ENCODE results near the gene SMAD3.

SMAD3 gene

GRCh38 chr15:67127965-67128364 lies 62.6 kb downstream of the SMAD3 start:
- DNase-seq = no peak

GRCh38 chr15:67130166-67130565 lies 64.8 kb downstream of the SMAD3 start:
- no peak for DNase-seq

- DNase-seq = no peak
Measured at GRCh38 chr15:67130673-67131601, 65.5 kb downstream of the SMAD3 start.

GRCh38 chr15:67132276-67132675 lies 66.9 kb downstream of the SMAD3 start:
- DNase-seq = no peak

GRCh38 chr15:67133026-67133425 lies 67.6 kb downstream of the SMAD3 start:
- DNase-seq = no peak

GRCh38 chr15:67133738-67134066 lies 68.3 kb downstream of the SMAD3 start:
- no peak for DNase-seq

GRCh38 chr15:67134067-67134838 lies 68.9 kb downstream of the SMAD3 start:
- DNase-seq = no peak

- no peak for DNase-seq
Measured at GRCh38 chr15:67134871-67135492, 69.6 kb downstream of the SMAD3 start.

- DNase-seq = no peak
Measured at GRCh38 chr15:67135494-67135893, 70.1 kb downstream of the SMAD3 start.

- no peak for DNase-seq
Measured at GRCh38 chr15:67136802-67137201, 71.4 kb downstream of the SMAD3 start.

GRCh38 chr15:67137319-67137718 lies 71.9 kb downstream of the SMAD3 start:
- DNase-seq = no peak

- DNase-seq = no peak
Measured at GRCh38 chr15:67137951-67138848, 72.8 kb downstream of the SMAD3 start.

GRCh38 chr15:67138891-67139855 lies 73.8 kb downstream of the SMAD3 start:
- DNase-seq = no peak

- no peak for DNase-seq
Measured at GRCh38 chr15:67140078-67140833, 74.9 kb downstream of the SMAD3 start.

GRCh38 chr15:67142092-67142766 lies 76.8 kb downstream of the SMAD3 start:
- DNase-seq = no peak

- DNase-seq = no peak
Measured at GRCh38 chr15:67142767-67143100, 77.3 kb downstream of the SMAD3 start.

GRCh38 chr15:67143646-67144045 lies 78.2 kb downstream of the SMAD3 start:
- DNase-seq = no peak

- DNase-seq = no peak
Measured at GRCh38 chr15:67144609-67145311, 79.4 kb downstream of the SMAD3 start.

GRCh38 chr15:67145312-67145610 lies 79.9 kb downstream of the SMAD3 start:
- DNase-seq = no peak

- DNase-seq = no peak
Measured at GRCh38 chr15:67145710-67146109, 80.3 kb downstream of the SMAD3 start.
